HepG2 (cell line): ENCODE measurements around the gene TLCD1.

Experiments used
- FOXM1 ChIP-seq: sonication (generic); formaldehyde crosslinking; IDR thresholded peaks from 2 replicates; pipeline ENCODE4 v1.5.0; 2020; ENCODE audit warnings: missing genetic modification reagents
- HMGA1 ChIP-seq: sonication (generic); formaldehyde crosslinking; conservative IDR thresholded peaks from 2 replicates; pipeline ENCODE4 v1.4.0; 2020; ENCODE audit warnings: missing genetic modification reagents
- PHF8 ChIP-seq: sonication (generic); formaldehyde crosslinking; IDR thresholded peaks from 2 replicates; pipeline ENCODE4 v1.5.0; 2020; ENCODE audit warnings: missing genetic modification reagents
- RAD51 ChIP-seq: fragments of 450-650 bp; IDR thresholded peaks from 2 replicates; pipeline ENCODE4 v1.6.1; 2016; ENCODE audit warnings: borderline replicate concordance
- SIN3B ChIP-seq: fragments of 150-350 bp; IDR thresholded peaks from 2 replicates; pipeline ENCODE4 v1.6.1; 2014; ENCODE audit warnings: low read length
- SMC3 ChIP-seq: IDR thresholded peaks from 2 replicates; pipeline ENCODE4 v1.6.1; 2011; ENCODE audit warnings: low read length, improper control_type of control experiment
- TF ChIP-seq, protein P1 (sequence below): sonication (generic); formaldehyde crosslinking; IDR thresholded peaks from 2 replicates; pipeline ENCODE4 v1.9.0; 2022; ENCODE audit warnings: missing genetic modification reagents, mild to moderate bottlenecking, borderline replicate concordance

DNA sequence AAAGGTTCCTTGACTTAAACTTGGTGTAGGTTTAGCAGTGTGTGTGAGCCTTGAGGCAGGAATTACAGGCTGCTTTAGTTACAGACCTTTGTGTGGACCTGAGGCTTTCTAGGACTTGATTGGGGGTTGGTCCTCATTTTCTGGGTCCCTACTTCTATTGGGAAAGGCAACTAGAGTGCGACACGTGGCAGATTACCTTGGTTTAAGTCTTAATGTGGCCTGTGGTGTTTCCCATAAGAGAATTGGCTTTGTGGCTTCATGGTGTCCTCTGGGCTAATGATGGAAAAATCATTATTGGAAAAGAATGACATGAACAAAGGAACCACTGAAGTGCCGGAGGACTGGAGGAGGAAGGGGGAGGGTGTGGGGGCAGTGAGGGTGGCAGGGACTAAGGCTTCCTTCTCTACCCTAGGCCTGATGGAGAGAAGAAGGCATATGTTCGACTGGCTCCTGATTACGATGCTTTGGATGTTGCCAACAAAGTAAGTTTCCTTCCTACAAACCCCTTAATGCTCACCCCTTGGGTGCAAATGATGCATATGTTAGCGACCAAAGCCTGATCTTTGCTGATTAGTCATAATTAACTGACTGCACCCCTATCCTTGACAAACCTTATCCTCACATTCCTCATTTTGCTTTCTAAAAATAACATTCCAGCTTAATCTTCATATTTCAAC lies 2.7 kb downstream of the TLCD1 start:
- no peak for TF ChIP-seq HMGA1
- no peak for TF ChIP-seq SMC3
- no peak for TF ChIP-seq SIN3B
- TF ChIP-seq FOXM1 (CRISPR knock-in tag), result no peak
- no peak for TF ChIP-seq RAD51
- TF ChIP-seq, protein P1, sequence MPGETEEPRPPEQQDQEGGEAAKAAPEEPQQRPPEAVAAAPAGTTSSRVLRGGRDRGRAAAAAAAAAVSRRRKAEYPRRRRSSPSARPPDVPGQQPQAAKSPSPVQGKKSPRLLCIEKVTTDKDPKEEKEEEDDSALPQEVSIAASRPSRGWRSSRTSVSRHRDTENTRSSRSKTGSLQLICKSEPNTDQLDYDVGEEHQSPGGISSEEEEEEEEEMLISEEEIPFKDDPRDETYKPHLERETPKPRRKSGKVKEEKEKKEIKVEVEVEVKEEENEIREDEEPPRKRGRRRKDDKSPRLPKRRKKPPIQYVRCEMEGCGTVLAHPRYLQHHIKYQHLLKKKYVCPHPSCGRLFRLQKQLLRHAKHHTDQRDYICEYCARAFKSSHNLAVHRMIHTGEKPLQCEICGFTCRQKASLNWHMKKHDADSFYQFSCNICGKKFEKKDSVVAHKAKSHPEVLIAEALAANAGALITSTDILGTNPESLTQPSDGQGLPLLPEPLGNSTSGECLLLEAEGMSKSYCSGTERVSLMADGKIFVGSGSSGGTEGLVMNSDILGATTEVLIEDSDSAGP (CRISPR knock-in tag), result no peak
- no peak for TF ChIP-seq PHF8 (CRISPR knock-in tag)
